Caco-2 (cell line): ENCODE results near the gene GCA. TPM values are rescaled to one million over a fixed set of nuclear protein-coding genes. Genes with fewer than 3 reads are reported as not detected.

Experiments used
- BruUV-seq: library from RNA; stranded (reverse); fragments of 400-500 nt; replicated peaks from 2 replicates; lab custom pipeline; 2021; lab: Mats Ljungman, UMichigan
- CTCF ChIA-PET: fragments of 300-600 bp; sonication (Branson Sonifier 250); formaldehyde crosslinking; loops from one replicate; lab custom pipeline; 2022; ENCODE audit warnings: antibody characterized with exemption; lab: Charles Lee
- POLR2A ChIA-PET: fragments of 300-600 bp; sonication (Branson Sonifier 250); formaldehyde crosslinking; loops from one replicate; lab custom pipeline; 2022; ENCODE audit warnings: antibody characterized with exemption; lab: Charles Lee
- DNase-seq, 2 experiments: peaks; one replicate each; pipeline versions ENCODE4 v3.0.0 to v3.0.0-alpha.2; 2020 to 2022
- H3K27me3 ChIP-seq: replicated peaks from 2 replicates; pipeline ENCODE4 v1.6.0; 2011; ENCODE audit warnings: low read length; ENCODE audit not compliant: control insufficient read depth, insufficient read depth
- H3K36me3 ChIP-seq: 2 replicates; pipeline ENCODE4 v1.5.1; 2011; ENCODE audit warnings: low read length; ENCODE audit not compliant: control insufficient read depth, insufficient read depth
- H3K4me1 ChIP-seq: fragments of 250-450 bp; sonication (Bioruptor Pico); 2 replicates; pipeline ENCODE4 v1.5.1; 2020; ENCODE audit warnings: mild to moderate bottlenecking
- H3K4me3 ChIP-seq: 2 replicates; pipeline ENCODE4 v1.5.1; 2011; ENCODE audit warnings: low read depth, mild to moderate bottlenecking, control low read depth, low read length
- H3K9me3 ChIP-seq: fragments of 250-450 bp; sonication (Bioruptor Pico); 2 replicates; pipeline ENCODE4 v1.5.1; 2020; ENCODE audit warnings: mild to moderate bottlenecking, moderate library complexity
- H3K27ac Mint-ChIP-seq: one replicate; pipeline ENCODE4 v1.8.0; 2022; ENCODE audit warnings: mixed read lengths; ENCODE audit not compliant: unreplicated experiment
- H3K27me3 Mint-ChIP-seq: one replicate; pipeline ENCODE4 v1.8.0; 2022; ENCODE audit warnings: mixed read lengths; ENCODE audit not compliant: insufficient read depth, unreplicated experiment
- H3K36me3 Mint-ChIP-seq: one replicate; pipeline ENCODE4 v1.8.0; 2022; ENCODE audit warnings: mild to moderate bottlenecking, mixed read lengths; ENCODE audit not compliant: insufficient read depth, unreplicated experiment
- H3K4me1 Mint-ChIP-seq: one replicate; pipeline ENCODE4 v1.8.0; 2022; ENCODE audit warnings: low read depth, mixed read lengths; ENCODE audit not compliant: unreplicated experiment
- H3K4me3 Mint-ChIP-seq: one replicate; pipeline ENCODE4 v1.8.0; 2022; ENCODE audit warnings: mild to moderate bottlenecking, moderate library complexity, mixed read lengths; ENCODE audit not compliant: unreplicated experiment
- H3K9me3 Mint-ChIP-seq: one replicate; pipeline ENCODE4 v1.8.0; 2022; ENCODE audit warnings: mixed read lengths; ENCODE audit not compliant: unreplicated experiment
- intact Hi-C: fragments of 100-400 bp; cut with micrococcal nuclease; formaldehyde crosslinking; loops from one replicate; pipeline ENCODE4 v1.10.0; 2022; ENCODE audit not compliant: unreplicated experiment
- total RNA-seq: library from RNA; stranded (reverse); gene quantifications from 2 replicates; pipeline ENCODE4 v1.2.3, GENCODE V29; 2022
- TF ChIP-seq, protein P1 (sequence below), 2 experiments: fragments of 200-600 bp in 1 of 2; IDR thresholded peaks; 1 replicate in 1 of 2; 2 replicates in 1 of 2; pipeline versions ENCODE4 v1.5.1 to v1.8.0; 2011 to 2022; ENCODE audit warnings: antibody characterized with exemption in 1 of 2, control low read depth in 1 of 2, inconsistent platforms in 1 of 2, low read depth in 1 of 2, low read length in 1 of 2, mild to moderate bottlenecking in 1 of 2, moderate library complexity in 1 of 2; ENCODE audit not compliant: insufficient read depth in 1 of 2, severe bottlenecking in 1 of 2, unreplicated experiment in 1 of 2

Gene GCA
- total RNA-seq, 1 experiment from 2014 or later: 29.4 TPM

DNA sequence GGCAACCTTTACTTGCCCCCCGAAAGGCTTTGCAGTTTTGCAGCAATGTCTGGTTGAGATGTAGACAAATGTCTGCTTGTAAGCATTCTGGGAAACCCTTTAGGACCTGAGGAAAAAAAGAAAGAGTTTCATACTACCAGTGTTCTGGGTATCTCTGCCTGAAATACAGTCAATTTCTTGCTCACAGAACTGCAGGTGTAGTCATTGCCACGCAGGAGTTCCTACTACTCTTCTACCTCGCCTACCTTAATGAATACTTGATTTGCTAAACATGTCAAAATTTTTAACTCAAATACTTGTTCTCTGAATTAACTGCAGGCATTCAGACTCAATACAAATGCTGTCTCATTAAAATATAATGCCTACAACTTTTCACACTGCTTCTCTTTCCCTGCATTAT is 56.4 kb downstream of the GCA start:
- H3K27ac Mint-ChIP-seq: no peak overlapping the region

DNA sequence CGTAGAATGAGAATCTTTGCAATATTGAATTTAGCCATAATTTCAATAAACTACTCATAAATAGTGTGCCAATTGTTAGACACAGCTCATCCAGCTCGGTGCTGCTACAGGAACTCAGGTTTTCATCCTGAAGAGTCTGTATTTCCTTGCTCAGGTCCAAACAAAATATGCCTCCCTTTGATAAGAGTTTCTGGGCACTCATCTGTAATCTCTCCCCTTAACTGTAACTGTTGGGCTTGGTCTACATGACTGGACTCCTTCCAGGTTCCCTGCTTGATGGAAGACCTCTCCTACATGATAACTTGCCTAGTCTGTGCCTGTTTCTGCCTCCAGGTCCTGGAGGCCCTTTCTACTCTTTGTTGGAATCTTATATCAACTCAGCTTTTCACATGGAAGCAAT is 57.9 kb downstream of the GCA start:
- TF ChIP-seq, protein P1, sequence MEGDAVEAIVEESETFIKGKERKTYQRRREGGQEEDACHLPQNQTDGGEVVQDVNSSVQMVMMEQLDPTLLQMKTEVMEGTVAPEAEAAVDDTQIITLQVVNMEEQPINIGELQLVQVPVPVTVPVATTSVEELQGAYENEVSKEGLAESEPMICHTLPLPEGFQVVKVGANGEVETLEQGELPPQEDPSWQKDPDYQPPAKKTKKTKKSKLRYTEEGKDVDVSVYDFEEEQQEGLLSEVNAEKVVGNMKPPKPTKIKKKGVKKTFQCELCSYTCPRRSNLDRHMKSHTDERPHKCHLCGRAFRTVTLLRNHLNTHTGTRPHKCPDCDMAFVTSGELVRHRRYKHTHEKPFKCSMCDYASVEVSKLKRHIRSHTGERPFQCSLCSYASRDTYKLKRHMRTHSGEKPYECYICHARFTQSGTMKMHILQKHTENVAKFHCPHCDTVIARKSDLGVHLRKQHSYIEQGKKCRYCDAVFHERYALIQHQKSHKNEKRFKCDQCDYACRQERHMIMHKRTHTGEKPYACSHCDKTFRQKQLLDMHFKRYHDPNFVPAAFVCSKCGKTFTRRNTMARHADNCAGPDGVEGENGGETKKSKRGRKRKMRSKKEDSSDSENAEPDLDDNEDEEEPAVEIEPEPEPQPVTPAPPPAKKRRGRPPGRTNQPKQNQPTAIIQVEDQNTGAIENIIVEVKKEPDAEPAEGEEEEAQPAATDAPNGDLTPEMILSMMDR (IDR thresholded peaks at IDR 0.05; ENCODE audit: insufficient read depth in 1 of 2, low read depth in 1 of 2, low read length in 1 of 2, severe bottlenecking in 1 of 2, unreplicated experiment in 1 of 2): no peak
- H3K27me3 Mint-ChIP-seq: no peaks in the 10 kb centered on the region
- no peaks in the 10 kb centered on the region for H3K4me1 Mint-ChIP-seq
- H3K27ac Mint-ChIP-seq: no peak overlapping the region
- Histone ChIP-seq H3K4me1 (no peaks in the 10 kb centered on the region), H3K4me3 (no peak overlapping the region), H3K36me3 (no peaks in the 10 kb centered on the region), H3K27me3 (no peaks in the 10 kb centered on the region), H3K9me3 (no peaks in the 10 kb centered on the region)
- no peak for DNase-seq
- BruUV-seq: no TSS peak
- ChIA-PET CTCF (no interaction called here), POLR2A (no interaction called here)
- no peaks in the 10 kb centered on the region for H3K9me3 Mint-ChIP-seq
- H3K4me3 Mint-ChIP-seq: no peak overlapping the region
- intact Hi-C loops: no loop called here
- no peaks in the 10 kb centered on the region for H3K36me3 Mint-ChIP-seq

More for the DNA sequence above, 56.4 kb downstream of the GCA start:
- BruUV-seq: no TSS peak
- Mint-ChIP-seq H3K27me3 (no peaks in the 10 kb centered on the region), H3K36me3 (no peaks in the 10 kb centered on the region), H3K4me3 (no peak overlapping the region), H3K4me1 (no peaks in the 10 kb centered on the region), H3K9me3 (no peaks in the 10 kb centered on the region)
- intact Hi-C loops: no loop called here
- H3K36me3 ChIP-seq: no peaks in the 10 kb centered on the region
- no peaks in the 10 kb centered on the region for H3K4me1 ChIP-seq
- DNase-seq: no peak
- ChIA-PET CTCF (no interaction called here), POLR2A (no interaction called here)
- no peaks in the 10 kb centered on the region for H3K27me3 ChIP-seq
- H3K4me3 ChIP-seq: no peak overlapping the region
- TF ChIP-seq, protein P1 (IDR thresholded peaks at IDR 0.05; ENCODE audit: insufficient read depth in 1 of 2, low read depth in 1 of 2, low read length in 1 of 2, severe bottlenecking in 1 of 2, unreplicated experiment in 1 of 2): no peak
- no peaks in the 10 kb centered on the region for H3K9me3 ChIP-seq

DNA sequence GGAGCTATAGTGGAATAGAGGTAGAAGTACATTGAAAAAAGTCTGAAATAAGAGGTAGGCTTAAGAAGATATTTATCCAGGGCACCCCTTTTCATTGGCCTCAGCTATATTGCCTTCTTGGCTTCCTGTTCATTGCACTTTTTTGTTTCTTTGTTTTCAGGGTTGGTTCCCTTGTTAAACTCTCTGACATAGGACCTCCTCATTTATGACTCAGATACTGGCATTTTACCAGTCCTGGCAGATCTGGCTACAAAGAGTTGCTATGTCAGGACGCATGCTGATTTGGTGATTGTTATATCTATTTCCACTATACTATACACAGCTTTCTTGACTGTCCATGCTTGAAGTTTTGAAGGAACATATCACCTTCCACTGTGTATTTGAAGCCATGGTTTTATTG is 60.0 kb downstream of the GCA start:
- Mint-ChIP-seq H3K9me3 (no peaks in the 10 kb centered on the region), H3K4me1 (no peaks in the 10 kb centered on the region), H3K36me3 (no peaks in the 10 kb centered on the region), H3K4me3 (no peak overlapping the region), H3K27me3 (no peaks in the 10 kb centered on the region), H3K27ac (no peak overlapping the region)
- Histone ChIP-seq H3K4me1 (no peaks in the 10 kb centered on the region), H3K4me3 (no peak overlapping the region), H3K27me3 (no peaks in the 10 kb centered on the region), H3K36me3 (no peaks in the 10 kb centered on the region), H3K9me3 (no peaks in the 10 kb centered on the region)
- no peak for DNase-seq
- ChIA-PET CTCF (no interaction called here), POLR2A (no interaction called here)
- intact Hi-C loops: no loop called here
- TF ChIP-seq, protein P1 (IDR thresholded peaks at IDR 0.05; ENCODE audit: insufficient read depth in 1 of 2, low read depth in 1 of 2, low read length in 1 of 2, severe bottlenecking in 1 of 2, unreplicated experiment in 1 of 2): no peak
- no TSS peak for BruUV-seq

Other genes starting within 250 kb of the GCA start
- gene GCG, start 191.9 kb upstream of the GCA start, total RNA-seq: not detected in 2 replicates
- gene FAP, start 100.7 kb upstream of the GCA start, total RNA-seq: not detected in 2 replicates
- gene IFIH1, start 25.4 kb upstream of the GCA start, total RNA-seq: 2.7 and 3.4 TPM in 2 replicates